Glomerular endothelial cell (primary cell): ENCODE measurements around the gene GPRASP3. TPM values are rescaled to one million over a fixed set of nuclear protein-coding genes. Genes with fewer than 3 reads are reported as not detected.
"Not testable (repeated sequence)": the region's sequence is repeated elsewhere in the genome, so short reads cannot be mapped to it uniquely, and the experiment has no call there.

ENCODE experiments used
- DNase-seq: peaks from one replicate; pipeline ENCODE4 v3.0.0-alpha.2; 2011; ENCODE audit warnings: low read depth, low spot score; ENCODE audit errors: extremely low read depth
- total RNA-seq: library from RNA; depleted of rRNA; stranded (reverse); fragments of >200 nt; gene quantifications from 2 replicates; pipeline ENCODE4 v1.2.3, GENCODE V29; 2015

The GPRASP3 gene
- total RNA-seq = 3.3 and 3.6 TPM in 2 replicates

GRCh38 chrX:102720237-102721168 lies at the start of gene GPRASP3:
GPRASP3 (plus strand) TSS chrX:102720743; CDS start chrX:102748996, 28,253 bp downstream.
- DNase-seq = peak; percentile 23

DNA sequence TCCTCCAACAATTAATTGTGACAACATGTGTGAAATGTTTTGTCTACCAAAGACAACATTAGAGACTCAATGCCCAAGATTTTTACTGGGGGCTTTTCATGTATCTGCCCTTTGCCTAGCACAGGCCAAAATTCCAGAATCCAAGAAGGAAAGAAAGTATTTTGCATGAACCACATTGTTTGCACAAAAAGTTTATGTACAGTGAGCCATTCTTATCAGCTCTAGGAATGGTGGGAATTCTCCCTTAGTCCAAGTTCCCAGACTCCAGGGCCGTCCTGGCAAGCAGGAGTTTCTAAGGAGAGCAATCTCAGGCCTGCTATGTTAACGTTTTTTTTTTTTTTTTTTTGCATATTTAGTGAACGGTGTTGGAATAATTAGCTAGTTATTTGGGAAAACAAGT lies 47.7 kb upstream of the GPRASP3 start:
- no peak for DNase-seq

DNA sequence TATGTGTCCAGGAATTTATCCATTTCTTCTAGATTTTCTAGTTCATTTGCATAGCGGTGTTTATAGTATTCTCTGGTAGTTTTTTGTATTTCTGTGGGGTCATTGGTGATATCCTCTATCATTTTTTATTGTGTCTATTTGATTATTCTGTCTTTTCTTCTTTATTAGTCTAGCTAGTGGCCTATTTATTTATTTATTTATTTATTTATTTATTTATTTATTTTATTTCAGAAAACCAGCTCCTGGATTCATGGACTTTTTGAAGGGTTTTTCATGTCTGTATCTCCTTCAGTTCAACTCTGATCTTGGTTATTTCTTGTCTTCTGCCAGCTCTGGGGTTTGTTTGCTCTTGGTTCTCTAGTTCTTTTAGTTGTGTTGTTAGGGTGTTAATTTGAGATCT lies 43.1 kb upstream of the GPRASP3 start:
- DNase-seq = not testable (repeated sequence)

- no peak for DNase-seq
Observed at GRCh38 chrX:102684772-102685520, 35.6 kb upstream of the GPRASP3 start.

GRCh38 chrX:102694749-102695148 lies 25.8 kb upstream of the GPRASP3 start:
- DNase-seq = no peak

- DNase-seq = no peak
Observed at GRCh38 chrX:102696306-102696705, 24.2 kb upstream of the GPRASP3 start.

DNA sequence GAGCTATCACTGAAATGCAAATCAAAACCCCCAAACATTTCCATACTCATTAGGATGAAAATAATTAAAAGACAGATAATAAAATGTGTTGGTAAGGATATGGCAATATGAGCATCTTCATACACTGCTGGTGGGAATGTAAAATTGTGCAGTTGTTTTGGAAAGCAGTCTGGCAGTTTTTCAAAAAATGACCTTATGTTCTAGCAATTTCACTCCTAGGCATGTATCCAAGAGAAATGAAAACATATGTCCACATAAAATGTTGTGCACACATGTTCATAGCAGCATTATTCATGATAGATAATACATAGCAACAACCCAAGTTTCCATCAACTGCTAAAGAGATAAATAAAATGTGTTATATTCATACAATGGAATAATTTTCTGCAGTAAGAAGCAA lies 23.0 kb upstream of the GPRASP3 start:
- DNase-seq = no peak

DNA sequence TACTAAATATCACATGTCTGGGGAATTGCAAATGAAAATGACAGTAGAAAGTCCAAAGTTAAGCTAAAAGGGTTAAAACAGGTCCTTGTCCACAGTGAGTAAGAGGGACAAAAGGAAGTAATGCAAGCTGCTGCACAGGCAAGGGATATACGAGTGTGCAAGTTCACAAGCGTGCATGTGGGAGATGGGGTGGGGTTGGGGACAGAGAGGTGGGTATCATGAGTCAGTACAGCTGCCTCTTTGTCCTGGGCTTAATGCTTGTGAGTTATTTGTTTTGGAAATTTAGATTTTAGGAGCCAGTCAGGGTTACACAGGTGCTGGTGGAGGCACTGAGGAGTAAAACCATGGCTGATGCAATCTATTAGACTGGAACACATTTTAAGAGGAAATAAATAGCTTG lies 11.6 kb upstream of the GPRASP3 start:
- DNase-seq = no peak

GRCh38 chrX:102711872-102712215 lies 8.7 kb upstream of the GPRASP3 start:
- DNase-seq = no peak

DNA sequence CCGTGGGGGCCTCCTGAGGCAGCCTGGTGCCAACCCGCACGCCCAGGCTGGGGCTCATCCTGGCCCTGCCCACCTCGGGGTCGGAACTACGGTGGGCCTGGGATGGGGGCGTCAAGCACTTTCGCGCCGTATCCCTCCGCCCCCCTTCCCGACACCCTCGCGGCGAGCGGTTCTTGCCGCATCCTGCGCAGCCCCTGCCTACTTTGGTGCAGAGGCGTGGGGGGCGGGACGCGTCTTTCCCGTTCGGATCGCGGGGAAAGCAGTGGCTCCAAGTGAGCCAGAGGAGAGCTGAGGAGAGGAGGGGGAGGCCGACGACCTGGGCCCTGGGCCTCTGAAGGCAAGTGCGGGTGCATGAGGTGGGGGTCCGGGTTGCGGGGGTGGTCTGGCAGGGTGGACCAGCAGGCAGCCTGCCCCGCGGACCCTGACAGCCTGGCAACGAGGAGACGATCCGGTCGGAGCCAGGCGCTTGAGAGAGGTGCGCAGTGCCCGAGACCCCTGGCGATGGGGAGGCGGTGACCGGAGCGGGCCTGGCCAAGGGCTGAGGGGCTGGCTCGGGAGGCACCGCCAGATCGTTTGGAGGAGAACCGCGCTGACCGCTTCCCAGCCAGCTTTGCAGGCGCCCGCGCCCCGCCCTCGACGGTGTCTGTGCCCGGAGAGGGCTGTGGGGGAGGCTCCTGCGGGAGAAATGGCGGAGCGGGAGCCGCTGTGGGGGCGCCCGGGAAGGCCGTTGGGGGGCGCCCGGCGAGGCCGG lies 8.2 kb upstream of the GPRASP3 start, which contains the start of gene GPRASP2:
GPRASP2 (plus strand) TSS at position 233 of the 751 bp plus-strand sequence. CDS start 2,422 bp downstream, outside the sequence.
- DNase-seq = no peak

GRCh38 chrX:102712981-102713625 lies 7.4 kb upstream of the GPRASP3 start:
- no peak for DNase-seq

DNA sequence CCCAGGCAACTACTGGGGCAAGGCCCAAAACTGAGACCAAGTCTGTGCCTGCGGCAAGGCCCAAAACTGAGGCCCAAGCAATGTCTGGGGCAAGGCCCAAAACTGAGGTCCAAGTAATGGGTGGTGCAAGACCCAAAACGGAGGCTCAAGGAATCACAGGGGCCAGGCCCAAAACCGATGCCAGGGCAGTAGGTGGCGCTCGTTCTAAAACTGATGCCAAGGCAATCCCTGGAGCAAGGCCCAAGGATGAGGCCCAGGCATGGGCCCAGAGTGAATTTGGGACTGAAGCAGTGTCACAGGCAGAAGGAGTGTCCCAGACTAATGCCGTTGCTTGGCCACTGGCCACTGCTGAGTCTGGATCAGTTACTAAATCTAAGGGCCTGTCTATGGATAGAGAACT lies 5.5 kb upstream of the GPRASP3 start:
- no peak for DNase-seq

DNA sequence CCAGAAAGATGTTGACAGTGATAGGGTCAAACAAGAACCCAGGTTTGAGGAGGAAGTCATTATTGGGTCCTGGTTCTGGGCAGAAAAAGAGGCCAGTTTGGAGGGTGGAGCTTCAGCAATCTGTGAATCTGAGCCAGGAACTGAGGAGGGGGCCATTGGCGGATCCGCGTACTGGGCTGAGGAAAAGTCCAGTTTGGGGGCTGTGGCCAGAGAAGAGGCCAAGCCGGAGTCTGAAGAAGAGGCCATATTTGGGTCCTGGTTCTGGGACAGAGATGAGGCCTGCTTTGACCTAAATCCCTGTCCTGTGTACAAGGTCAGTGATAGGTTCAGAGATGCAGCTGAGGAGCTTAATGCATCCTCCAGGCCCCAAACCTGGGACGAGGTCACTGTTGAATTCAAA lies 4.6 kb upstream of the GPRASP3 start:
- DNase-seq = no peak

DNA sequence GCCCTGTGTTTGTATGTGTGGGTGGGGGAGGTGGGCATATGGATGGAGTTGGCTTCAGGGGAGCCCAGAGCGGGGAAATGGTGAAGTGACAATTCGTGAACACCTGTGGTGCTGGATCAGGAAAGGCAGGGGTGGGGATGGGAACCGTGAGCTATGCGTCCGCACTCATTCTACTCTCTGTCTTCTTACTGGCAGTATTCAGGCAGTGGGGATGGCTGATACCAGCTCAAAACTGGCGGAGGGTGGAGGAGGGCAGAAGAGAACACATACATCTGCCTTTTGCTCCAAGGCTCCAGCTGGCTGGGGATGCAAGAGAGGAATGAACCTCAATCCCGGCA lies 595 bp downstream of the GPRASP3 start:
- DNase-seq = not testable (repeated sequence)

GRCh38 chrX:102723456-102723855 lies 2.9 kb downstream of the GPRASP3 start:
- no peak for DNase-seq

DNA sequence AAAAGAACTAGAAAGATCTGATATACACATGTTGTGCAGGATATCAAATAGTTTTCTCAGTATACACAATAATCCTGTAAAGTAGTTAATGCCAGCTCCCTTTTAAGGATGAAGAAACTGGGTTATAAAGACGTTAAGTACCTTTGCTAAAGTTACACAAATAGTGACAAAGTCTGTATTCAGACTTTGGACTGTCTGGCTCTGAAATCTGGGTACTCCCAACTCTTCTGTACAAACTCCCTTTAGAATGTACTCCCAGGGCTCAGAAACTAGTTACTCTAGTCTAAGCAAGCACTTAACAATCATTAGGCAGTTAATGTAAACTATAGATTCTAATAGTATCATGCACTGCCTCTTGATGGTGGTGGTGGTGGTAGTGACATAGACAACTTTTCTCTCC lies 7.2 kb downstream of the GPRASP3 start:
- no peak for DNase-seq

DNA sequence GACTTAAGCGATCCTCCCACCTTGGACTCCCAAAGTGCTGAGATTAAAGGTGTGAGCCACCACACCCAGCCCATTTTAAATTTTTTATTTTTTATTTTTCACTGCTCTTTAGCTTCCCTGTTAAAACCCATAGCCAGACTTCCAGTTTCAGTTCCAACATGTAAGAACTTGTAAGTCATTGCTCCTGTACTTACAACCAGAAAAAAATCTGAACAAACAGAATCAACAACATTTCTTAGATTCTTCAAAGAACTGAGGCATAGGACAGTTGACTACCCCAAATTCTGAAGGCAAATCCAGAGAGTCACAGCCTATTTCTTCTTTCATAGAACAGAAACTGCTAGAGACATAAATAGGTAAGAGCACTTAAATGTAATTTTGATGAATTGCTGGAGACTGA lies 8.1 kb downstream of the GPRASP3 start:
- no peak for DNase-seq

DNA sequence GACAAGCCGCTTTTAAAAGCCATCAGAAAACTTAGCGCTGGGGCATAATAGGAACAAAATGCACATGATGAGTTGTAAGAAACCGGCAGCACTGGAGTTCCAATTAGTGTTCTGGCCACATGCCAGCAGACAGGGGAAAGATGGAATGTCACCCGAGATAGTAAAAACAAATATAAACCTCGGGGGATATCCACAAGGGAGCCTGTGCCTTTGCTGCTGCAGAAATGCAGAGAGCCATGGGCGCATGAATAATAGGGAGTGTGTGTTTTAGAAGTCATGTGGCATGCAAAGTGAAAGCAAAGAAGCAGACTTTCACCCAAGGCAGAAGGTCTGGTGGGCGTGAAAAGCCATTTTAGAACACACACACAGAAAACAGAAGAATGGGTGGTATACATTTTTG lies 19.1 kb downstream of the GPRASP3 start:
- DNase-seq = no peak

GRCh38 chrX:102744307-102744706 lies 23.8 kb downstream of the GPRASP3 start:
- DNase-seq = no peak

DNA sequence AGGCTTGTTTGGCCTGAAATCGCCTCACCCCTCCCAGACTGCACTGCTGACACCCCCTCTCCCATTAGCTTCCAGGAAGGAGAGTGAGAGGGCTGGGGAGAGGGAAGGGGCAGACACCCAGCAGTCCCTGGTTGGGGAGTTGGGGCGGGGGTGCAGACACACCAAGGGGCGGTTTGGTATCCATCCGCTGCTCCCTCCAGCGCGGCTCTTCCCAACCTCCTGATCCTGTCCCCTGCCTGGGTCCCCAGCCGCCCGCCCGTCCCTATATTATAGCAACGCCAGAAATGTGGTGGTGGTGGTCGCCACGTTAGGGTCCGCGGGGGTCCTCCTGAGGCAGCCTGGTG lies 24.9 kb downstream of the GPRASP3 start:
- DNase-seq = no peak
